Adrenal gland (tissue), 12 donors: Measurements from ENCODE around the gene ASB11. TPM values are rescaled to one million over a fixed set of nuclear protein-coding genes. Genes with fewer than 3 reads are reported as not detected.

Experiments
- DNase-seq, 7 donors: peaks; one replicate each; pipeline ENCODE4 v3.0.0-alpha.2; 2019 to 2020
- H3K27ac ChIP-seq, 5 donors: fragments of 200-600 bp; sonication (generic) in 4 of 5; 1 replicate in 3 of 5; 2 replicates in 2 of 5; pipeline versions ENCODE4 v1.5.1 to v1.8.0; 2016 to 2020; ENCODE audit warnings: mild to moderate bottlenecking in 1 of 5
- H3K27me3 ChIP-seq: fragments of 200-600 bp; 2 replicates; pipeline ENCODE4 v1.8.0; 2021
- H3K36me3 ChIP-seq, 2 donors: fragments of 200-600 bp; replicated peaks in 1 of 2; 1 replicate in 1 of 2; 2 replicates in 1 of 2; pipeline versions ENCODE4 v1.5.1 to v1.8.0; 2018 to 2022
- H3K4me1 ChIP-seq, 2 donors: fragments of 200-600 bp; replicated peaks in 1 of 2; 1 replicate in 1 of 2; 2 replicates in 1 of 2; pipeline versions ENCODE4 v1.5.1 to v1.8.0; 2018 to 2021
- H3K4me3 ChIP-seq, 4 donors: fragments of 200-600 bp; sonication (generic) in 3 of 4; one replicate each; pipeline ENCODE4 v1.5.1; 2016 to 2018
- H3K9me3 ChIP-seq, 3 donors: fragments of 200-600 bp; sonication (generic) in 1 of 3; replicated peaks in 1 of 3; 1 replicate in 2 of 3; 2 replicates in 1 of 3; pipeline versions ENCODE4 v1.5.1 to v1.8.0; 2016 to 2021
- CTCF ChIP-seq, 6 experiments: fragments of 450-650 bp in 4 of 6; fragments of 200-600 bp in 2 of 6; sonication (generic) in 1 of 6; IDR thresholded peaks; 1 replicate in 5 of 6; 2 replicates in 1 of 6; pipeline versions ENCODE4 v1.5.1 to v1.8.0; 2016 to 2021; ENCODE audit warnings: antibody characterized with exemption in 6 of 6, mild to moderate bottlenecking in 2 of 6, moderate library complexity in 1 of 6
- POLR2A ChIP-seq, 2 donors: fragments of 450-650 bp; IDR thresholded peaks; one replicate each; pipeline ENCODE4 v1.6.1; 2017; ENCODE audit warnings: antibody characterized with exemption in 2 of 2, mild to moderate bottlenecking in 2 of 2, moderate library complexity in 1 of 2
- WGBS, 4 donors: extraction: QIAGEN DNeasy Blood & Tissue Kit in 2 of 4; methylation state at CpG; one replicate each; pipeline versions ENCODE4 v1.1.5 to v1.1.7; 2013 to 2017; 5-methylcytosine and 5-hydroxymethylcytosine counted together
- intact Hi-C, 2 donors: fragments of 100-400 bp; cut with DNase I; formaldehyde crosslinking; loops; one replicate each; pipeline versions ENCODE4 v1.14.1 to v1.15.0; 2022 to 2023
- polyA plus RNA-seq, 3 donors: library from polyadenylated mRNA; stranded (reverse); fragments of 200-250 nt in 2 of 3; fragments of 350-450 nt in 1 of 3; fragmentation: Illumina TruSeq in 1 of 3; extraction: RNeasy Lipid Tissue Mini Kit (QIAGEN cat#74804) in 1 of 3; gene quantifications; one replicate each; pipeline ENCODE4 v1.2.3, GENCODE V29; 2013 to 2014
- total RNA-seq, 9 donors: library from RNA; depleted of rRNA in 4 of 9; stranded (reverse); fragments of >200 nt in 4 of 9; fragments of 120-200 nt in 1 of 9; fragmentation: NEBNext Ultra II Directional in 1 of 9; extraction: Animal tissue kit (Norgen Biotek cat#: 25700) in 1 of 9; gene quantifications; one replicate each; pipeline versions ENCODE4 v1.1.0 to v1.2.4, GENCODE V29; 2013 to 2023
- donor health status: healthy with polysubstance abuse.
- donor health status: Bipolar disorder and iron deficiency.
- donor health status: DM: yes; HTN: yes; CAD: no.
- donor health status: DM: no; HTN: no; CAD: no.
- donor health status: DM: no; HTN: no; CAD: no.
- donor health status: DM: yes; HTN: yes; CAD: no.

ASB11 gene
- total and polyA plus RNA-seq, 12 donors: 0.14 TPM; not detected in 11

- intact Hi-C loops: no loop called here
- H3K27me3 ChIP-seq: peaks cover 12% of the 10 kb centered on the region
- WGBS, 4 donors: 53 to 71% (median 67%) methylated on average over 5 of the region's 5 CpGs
- no peak for TF ChIP-seq POLR2A (IDR thresholded peaks at IDR 0.05)
- TF ChIP-seq CTCF (IDR thresholded peaks at IDR 0.05): no peak
- no peak overlapping the region for H3K27ac ChIP-seq
- H3K9me3 ChIP-seq: no peaks in the 10 kb centered on the region
- no peak overlapping the region for H3K4me3 ChIP-seq
- H3K36me3 ChIP-seq: no peaks in the 10 kb centered on the region
- DNase-seq: no peak
- no peaks in the 10 kb centered on the region for H3K4me1 ChIP-seq
These were observed 71.0 kb downstream of the ASB11 start for GRCh38 chrX:15244421-15244820.

- no peaks in the 10 kb centered on the region for H3K4me1 ChIP-seq
- no peak overlapping the region for H3K4me3 ChIP-seq
- WGBS, 4 donors: 5 to 8% (median 8%) methylated on average over 5 of the region's 5 CpGs
- no peak overlapping the region for H3K27ac ChIP-seq
- no peaks in the 10 kb centered on the region for H3K36me3 ChIP-seq
- DNase-seq: peak; percentile 23 to 60 (median 35)
- H3K27me3 ChIP-seq: no peaks in the 10 kb centered on the region
- intact Hi-C loops: no loop called here
- no peaks in the 10 kb centered on the region for H3K9me3 ChIP-seq
- TF ChIP-seq CTCF (IDR thresholded peaks at IDR 0.05) (peak; percentile 35 to 67 (median 48)), POLR2A (IDR thresholded peaks at IDR 0.05) (no peak)
These were observed 72.4 kb downstream of the ASB11 start for GRCh38 chrX:15242899-15243555.

GRCh38 chrX:15241301-15241700 is 74.1 kb downstream of the ASB11 start:
- TF ChIP-seq CTCF (IDR thresholded peaks at IDR 0.05) (no peak), POLR2A (IDR thresholded peaks at IDR 0.05) (no peak)
- H3K4me3 ChIP-seq: no peak overlapping the region
- intact Hi-C loops: no loop called here
- no peak for DNase-seq
- peaks cover 6% of the 10 kb centered on the region for H3K27me3 ChIP-seq
- no peak overlapping the region for H3K27ac ChIP-seq
- no peaks in the 10 kb centered on the region for H3K9me3 ChIP-seq
- no peaks in the 10 kb centered on the region for H3K4me1 ChIP-seq
- 58 to 70% (median 65%) methylated on average over 2 to 3 of the region's 3 CpGs for WGBS, 4 donors
- no peaks in the 10 kb centered on the region for H3K36me3 ChIP-seq

GRCh38 chrX:15240414-15240813 is 75.0 kb downstream of the ASB11 start:
- TF ChIP-seq CTCF (IDR thresholded peaks at IDR 0.05): no peak
- no peak for TF ChIP-seq POLR2A (IDR thresholded peaks at IDR 0.05)
- no peak overlapping the region for H3K27ac ChIP-seq
- H3K4me3 ChIP-seq: no peak overlapping the region
- no peaks in the 10 kb centered on the region for H3K9me3 ChIP-seq
- H3K4me1 ChIP-seq: no peaks in the 10 kb centered on the region
- WGBS, 4 donors: 86 to 96% (median 90%) methylated on average over 5 of the region's 5 CpGs
- no peak for DNase-seq
- H3K27me3 ChIP-seq: peaks cover 6% of the 10 kb centered on the region
- no peaks in the 10 kb centered on the region for H3K36me3 ChIP-seq
- intact Hi-C loops: no loop called here
